Measurements from ENCODE around the gene BTBD9. TPM values are rescaled to one million over a fixed set of nuclear protein-coding genes. Genes with fewer than 3 reads are reported as not detected.

Gene BTBD9
- total and polyA plus RNA-seq, 9 of the 15 experiments (the other 6 are each of a cell fraction or from before 2014, with no cell fraction given): 0.08 to 1.6 (median 0.58) TPM

DNA sequence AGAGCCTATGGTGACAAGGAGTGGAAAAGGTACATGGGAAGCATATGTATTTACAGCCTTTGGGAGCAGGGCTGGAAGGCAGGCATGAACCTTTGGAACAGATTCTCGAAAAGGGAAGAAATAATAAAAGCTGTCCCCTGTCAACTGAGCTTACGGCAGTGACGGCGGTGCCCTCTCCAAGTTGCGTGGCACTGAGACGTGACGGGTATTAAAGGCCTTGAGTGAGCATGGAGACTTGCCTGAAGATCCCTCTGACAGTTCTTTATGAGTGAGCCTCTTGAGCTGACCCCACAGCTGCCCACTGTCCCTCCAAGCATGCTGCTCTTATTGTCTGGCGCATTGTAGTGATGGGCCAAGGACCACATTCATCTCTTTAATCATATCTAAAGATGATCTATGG, 431.7 kb downstream of the BTBD9 start:
- Histone ChIP-seq H4K20me1 (replicated peaks; ENCODE audit: control insufficient read depth, insufficient read depth, low read length) (no peaks in the 10 kb centered on the region; the same call in 1 of the 2 replicates), H3K9me3 (replicated peaks; ENCODE audit: control insufficient read depth, insufficient read depth, low read depth, low read length) (no peaks in the 10 kb centered on the region), H3K79me2 (ENCODE audit: control insufficient read depth, insufficient read depth, low read length) (no peaks in the 10 kb centered on the region), H3K9ac (ENCODE audit: insufficient read depth in 1 of 2, low read depth in 2 of 2, low read length in 2 of 2) (no peak overlapping the region), H3K9me1 (ENCODE audit: control insufficient read depth, insufficient read depth, low read length) (no peaks in the 10 kb centered on the region), H3K36me3 (ENCODE audit: control insufficient read depth, insufficient read depth, low read length) (no peaks in the 10 kb centered on the region), H2AFZ (ENCODE audit: low read depth, low read length) (no peak overlapping the region), H3K4me1 (replicated peaks in 1 of 2; ENCODE audit: control insufficient read depth in 2 of 2, insufficient read depth in 2 of 2, low read length in 2 of 2) (no peaks in the 10 kb centered on the region), H3K27ac (ENCODE audit: extremely low read depth, low read depth, low read length) (no peak overlapping the region), H3K4me3 (no peak overlapping the region), H3K4me2 (ENCODE audit: insufficient read depth, low read length) (no peak overlapping the region), H3K27me3 (ENCODE audit: control insufficient read depth in 2 of 2, insufficient read depth in 2 of 2, low read length in 2 of 2) (peaks cover 17 to 38% of the 10 kb centered on the region in 2 experiments)
- POLR2A ChIA-PET: interaction anchor here (0.7 to 3.3 kb wide), 3 partner anchors 8 to 21 kb away, joined by 5 to 13 read pairs (median 7); no protein-coding TSS in a partner anchor
- CTCF ChIA-PET (ENCODE audit: low intra/inter-chr PET ratio): no interaction called here
- DNase-seq (ENCODE audit: extremely low read depth in 1 of 4, low spot score in 3 of 4): no peak
- ATAC-seq: no peak
- no TSS peak for BruUV-seq (replicated peaks)
- 6% methylated on average over 8 of the region's 8 CpGs for WGBS (ENCODE audit: insufficient coverage, low coverage, missing lambda C conversion rate)
- no peak for FAIRE-seq
- in situ Hi-C loops (cut with MboI): no loop called here
- intact Hi-C loops (cut with micrococcal nuclease): no loop called here
- no peak for TF ChIP-seq GABPA (tag; conservative IDR thresholded peaks at IDR 0.05; ENCODE audit: low read depth)
- TF ChIP-seq ZBTB43 (CRISPR knock-in tag; IDR thresholded peaks at IDR 0.05): no peak
- TF ChIP-seq FOSL1 (tag; conservative IDR thresholded peaks at IDR 0.05): no peak
- no peak for TF ChIP-seq HOMEZ (CRISPR knock-in tag; IDR thresholded peaks at IDR 0.05)
- TF ChIP-seq NFYB (IDR thresholded peaks at IDR 0.05; ENCODE audit: extremely low read depth, insufficient read length): no peak
- no peak for TF ChIP-seq RBM22 (IDR thresholded peaks at IDR 0.05; ENCODE audit: low read depth, low read length, poor library complexity, severe bottlenecking)
- TF ChIP-seq ZNF586 (CRISPR knock-in tag; conservative IDR thresholded peaks at IDR 0.05): no peak
- no peak for TF ChIP-seq KDM2B (CRISPR knock-in tag; IDR thresholded peaks at IDR 0.05)
- TF ChIP-seq NR3C1 (CRISPR knock-in tag; IDR thresholded peaks at IDR 0.05): no peak
- no peak for TF ChIP-seq IFI16 (CRISPR knock-in tag; IDR thresholded peaks at IDR 0.05)
- TF ChIP-seq ADNP (tag; IDR thresholded peaks at IDR 0.05): no peak
- TF ChIP-seq MAZ (CRISPR knock-in tag; conservative IDR thresholded peaks at IDR 0.05 in 1 of 2, IDR thresholded peaks at IDR 0.05 in 1 of 2): no peak
- no peak for TF ChIP-seq FOXP1 (CRISPR knock-in tag; IDR thresholded peaks at IDR 0.05)
- no peak for TF ChIP-seq RUNX1 (IDR thresholded peaks at IDR 0.05; ENCODE audit: low read depth)
- no peak for TF ChIP-seq POLR3A (IDR thresholded peaks at IDR 0.05; ENCODE audit: borderline replicate concordance, extremely low read depth, insufficient read depth, insufficient read length)
- TF ChIP-seq TSHZ1 (CRISPR knock-in tag; IDR thresholded peaks at IDR 0.05): no peak
